BE2C (cell line): ENCODE measurements around the gene FAM177B.

Experiments used
- DNase-seq: peaks from one replicate; pipeline ENCODE4 v3.0.0-alpha.2; 2020
- H3K27me3 ChIP-seq: fragments of 250-450 bp; sonication (Bioruptor Pico); 2 replicates; pipeline ENCODE4 v1.5.1; 2020; ENCODE audit warnings: mild to moderate bottlenecking
- H3K36me3 ChIP-seq: fragments of 250-450 bp; sonication (Bioruptor Pico); 2 replicates; pipeline ENCODE4 v1.5.1; 2020; ENCODE audit warnings: mild to moderate bottlenecking
- H3K4me1 ChIP-seq: fragments of 250-450 bp; sonication (Bioruptor Pico); 2 replicates; pipeline ENCODE4 v1.5.1; 2020
- H3K4me3 ChIP-seq: 2 replicates; pipeline ENCODE4 v1.5.1; 2011; ENCODE audit warnings: low read depth, low read length
- H3K9me3 ChIP-seq: fragments of 250-450 bp; sonication (Bioruptor Pico); 2 replicates; pipeline ENCODE4 v1.5.1; 2020
- CTCF ChIP-seq: IDR thresholded peaks from 2 replicates; pipeline ENCODE4 v1.5.1; 2012; ENCODE audit warnings: mild to moderate bottlenecking, low read depth, low read length

The FAM177B gene

GRCh38 chr1:222777463-222777862, 40.5 kb downstream of the FAM177B start:
- no peak for DNase-seq
- H3K27me3 ChIP-seq = no peaks in the 10 kb centered on the region
- no peak for TF ChIP-seq CTCF
- no peaks in the 10 kb centered on the region for H3K36me3 ChIP-seq
- no peak overlapping the region for H3K4me3 ChIP-seq
- H3K4me1 ChIP-seq = no peaks in the 10 kb centered on the region
- H3K9me3 ChIP-seq = no peaks in the 10 kb centered on the region

GRCh38 chr1:222777977-222778376, 41.0 kb downstream of the FAM177B start:
- H3K36me3 ChIP-seq = no peaks in the 10 kb centered on the region
- H3K4me3 ChIP-seq = no peak overlapping the region
- DNase-seq = no peak
- no peak for TF ChIP-seq CTCF
- H3K27me3 ChIP-seq = no peaks in the 10 kb centered on the region
- no peaks in the 10 kb centered on the region for H3K9me3 ChIP-seq
- H3K4me1 ChIP-seq = no peaks in the 10 kb centered on the region

GRCh38 chr1:222781251-222781650, 44.2 kb downstream of the FAM177B start:
- no peak for TF ChIP-seq CTCF
- Histone ChIP-seq H3K4me1 (no peaks in the 10 kb centered on the region), H3K27me3 (peaks cover 6% of the 10 kb centered on the region; the same call in 1 of the 2 replicates), H3K4me3 (no peak overlapping the region), H3K36me3 (no peaks in the 10 kb centered on the region), H3K9me3 (no peaks in the 10 kb centered on the region)
- DNase-seq = no peak

- Histone ChIP-seq H3K4me3 (no peak overlapping the region), H3K27me3 (peaks cover 7% of the 10 kb centered on the region; the same call in 1 of the 2 replicates)
These were observed 46.0 kb downstream of the FAM177B start for GRCh38 chr1:222783051-222783450.

GRCh38 chr1:222784371-222784770, 47.4 kb downstream of the FAM177B start:
- peaks cover 7% of the 10 kb centered on the region; the same call in 1 of the 2 replicates for H3K27me3 ChIP-seq
- H3K9me3 ChIP-seq = no peaks in the 10 kb centered on the region
- no peak overlapping the region for H3K4me3 ChIP-seq
- H3K36me3 ChIP-seq = no peaks in the 10 kb centered on the region
- no peak for TF ChIP-seq CTCF
- no peaks in the 10 kb centered on the region for H3K4me1 ChIP-seq
- DNase-seq = no peak

More at GRCh38 chr1:222783051-222783450, 46.0 kb downstream of the FAM177B start:
- TF ChIP-seq CTCF = no peak
- Histone ChIP-seq H3K36me3 (no peaks in the 10 kb centered on the region), H3K4me1 (no peaks in the 10 kb centered on the region), H3K9me3 (no peaks in the 10 kb centered on the region)
- no peak for DNase-seq

- Histone ChIP-seq H3K27me3 (peaks cover 7% of the 10 kb centered on the region; the same call in 1 of the 2 replicates), H3K36me3 (no peaks in the 10 kb centered on the region), H3K9me3 (no peaks in the 10 kb centered on the region), H3K4me3 (no peak overlapping the region), H3K4me1 (no peaks in the 10 kb centered on the region)
- TF ChIP-seq CTCF = no peak
- DNase-seq = no peak
These were observed 47.9 kb downstream of the FAM177B start for GRCh38 chr1:222784916-222785315.
